HG02678 (cell line): ENCODE measurements around the gene DIAPH2.

Source experiments
- ATAC-seq: cut with Tn5 transposase; IDR thresholded peaks from one replicate; pipeline ENCODE4 v1.9.1; 2021; ENCODE audit warnings: mild to moderate bottlenecking, moderate library complexity; ENCODE audit not compliant: unreplicated experiment

The DIAPH2 gene

GRCh38 chrX:97155816-97156215 lies 471.2 kb downstream of the DIAPH2 start:
- ATAC-seq = no peak

- ATAC-seq = no peak
These were observed 473.6 kb downstream of the DIAPH2 start for GRCh38 chrX:97158269-97158668.

GRCh38 chrX:97159916-97160800 lies 475.5 kb downstream of the DIAPH2 start:
- no peak for ATAC-seq

- ATAC-seq = no peak
These were observed 482.7 kb downstream of the DIAPH2 start for GRCh38 chrX:97167333-97167732.

GRCh38 chrX:97168646-97169045 lies 484.0 kb downstream of the DIAPH2 start:
- ATAC-seq = peak; percentile 66

GRCh38 chrX:97175147-97175546 lies 490.5 kb downstream of the DIAPH2 start:
- no peak for ATAC-seq

- no peak for ATAC-seq
These were observed 505.0 kb downstream of the DIAPH2 start for GRCh38 chrX:97189668-97190067.

GRCh38 chrX:97199501-97199900 lies 514.9 kb downstream of the DIAPH2 start:
- no peak for ATAC-seq

GRCh38 chrX:97200454-97200853 lies 515.8 kb downstream of the DIAPH2 start:
- ATAC-seq = no peak

GRCh38 chrX:97210501-97210900 lies 525.9 kb downstream of the DIAPH2 start:
- ATAC-seq = no peak

GRCh38 chrX:97211070-97211469 lies 526.4 kb downstream of the DIAPH2 start:
- no peak for ATAC-seq

- no peak for ATAC-seq
These were observed 530.5 kb downstream of the DIAPH2 start for GRCh38 chrX:97215186-97215585.

- no peak for ATAC-seq
These were observed 539.5 kb downstream of the DIAPH2 start for GRCh38 chrX:97224148-97224547.

- no peak for ATAC-seq
These were observed 544.7 kb downstream of the DIAPH2 start for GRCh38 chrX:97229318-97229717.

GRCh38 chrX:97230948-97231347 lies 546.3 kb downstream of the DIAPH2 start:
- no peak for ATAC-seq

GRCh38 chrX:97234471-97235081 lies 549.9 kb downstream of the DIAPH2 start:
- ATAC-seq = peak; percentile 100

- ATAC-seq = no peak
These were observed 554.0 kb downstream of the DIAPH2 start for GRCh38 chrX:97238632-97239031.

- ATAC-seq = no peak
These were observed 567.5 kb downstream of the DIAPH2 start for GRCh38 chrX:97252111-97252510.

- no peak for ATAC-seq
These were observed 576.0 kb downstream of the DIAPH2 start for GRCh38 chrX:97260679-97261078.

- ATAC-seq = no peak
These were observed 581.9 kb downstream of the DIAPH2 start for GRCh38 chrX:97266406-97267121.

GRCh38 chrX:97267396-97268181 lies 582.9 kb downstream of the DIAPH2 start:
- no peak for ATAC-seq
